Measurements from ENCODE around the gene CBX4. TPM values are rescaled to one million over a fixed set of nuclear protein-coding genes. Genes with fewer than 3 reads are reported as not detected.

Gene CBX4
- polyA plus RNA-seq, 1 donor (not counting 4 experiments of a cell fraction or from before 2014, with no cell fraction given) = 7.0 TPM

DNA sequence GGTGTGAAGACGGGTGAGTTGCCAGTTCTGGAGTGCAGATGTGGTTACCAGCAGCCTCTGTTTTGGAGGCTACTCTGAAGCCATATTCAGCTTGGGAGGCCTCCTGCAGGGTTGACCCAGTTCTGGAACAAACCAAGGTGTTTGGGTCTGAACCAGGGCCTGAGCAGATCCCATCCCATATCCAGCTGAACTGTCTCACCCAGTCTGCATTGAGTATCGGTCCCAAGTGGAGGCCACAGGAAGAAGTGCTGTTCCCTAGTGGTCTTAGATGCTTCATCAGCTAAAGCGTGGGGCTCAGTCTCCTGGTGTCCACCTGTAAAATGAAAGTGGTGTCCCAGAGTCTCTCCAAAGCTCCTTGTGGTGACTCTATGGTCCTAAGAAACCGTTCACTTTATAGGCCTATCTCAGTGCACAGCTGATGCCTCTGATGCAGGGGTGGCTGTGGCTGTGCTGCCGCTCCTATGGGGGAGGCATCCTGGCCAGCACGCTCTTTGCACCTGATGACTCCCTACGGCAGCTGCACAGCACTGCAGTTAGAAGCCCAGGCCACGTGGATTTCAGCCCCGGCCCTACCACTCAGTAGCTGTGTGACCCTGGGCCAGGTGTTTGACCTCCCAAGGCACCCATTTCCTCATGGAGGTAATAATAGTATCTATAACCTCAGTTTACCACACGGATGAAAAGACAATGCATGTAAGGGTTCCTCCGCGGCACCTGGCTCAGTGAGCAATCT lies 21.0 kb downstream of the CBX4 start:
- FAIRE-seq (no peak), DNase-seq (ENCODE audit: low read depth, low spot score) (no peak)
- dilution Hi-C loops (cut with MboI; ENCODE audit: extremely low pct_ligation_motif_present, low sequenced_read_pairs) = no loop called here
- Histone ChIP-seq H3K9me3 (ENCODE audit: control insufficient read depth, low read depth, low read length) (no peaks in the 10 kb centered on the region), H3K9ac (ENCODE audit: control insufficient read depth, extremely low read depth, insufficient read depth, low read length) (no peak overlapping the region), H3K9me1 (ENCODE audit: control insufficient read depth, extremely low read depth, insufficient read depth, low read length) (no peaks in the 10 kb centered on the region), H3K79me2 (ENCODE audit: control insufficient read depth, insufficient read depth, low read length) (no peaks in the 10 kb centered on the region), H3K4me3 (ENCODE audit: control insufficient read depth in 2 of 3, extremely low read depth in 1 of 3, insufficient read depth in 2 of 3, low read depth in 1 of 3, low read length in 3 of 3) (no peak overlapping the region), H3K36me3 (ENCODE audit: control insufficient read depth in 2 of 2, extremely low read depth in 1 of 2, insufficient read depth in 2 of 2, low read length in 2 of 2) (no peaks in the 10 kb centered on the region), H3K27ac (ENCODE audit: control insufficient read depth, insufficient read depth, low read length) (no peak overlapping the region), H2AFZ (ENCODE audit: control insufficient read depth, low read length) (no peak overlapping the region), H4K20me1 (ENCODE audit: control insufficient read depth, extremely low read depth, insufficient read depth, low read length) (peaks cover 2% of the 10 kb centered on the region), H3K4me2 (ENCODE audit: control insufficient read depth, extremely low read depth, insufficient read depth, low read depth, low read length) (no peak overlapping the region), H3K27me3 (ENCODE audit: control insufficient read depth, extremely low read depth, insufficient read depth, low read length) (peaks cover 75% of the 10 kb centered on the region), H3K4me1 (ENCODE audit: control insufficient read depth, extremely low read depth, insufficient read depth, low read length) (peaks cover 5% of the 10 kb centered on the region)
- no peak for TF ChIP-seq EZH2 (IDR thresholded peaks at IDR 0.05; ENCODE audit: low read length)
- TF ChIP-seq, protein P1, sequence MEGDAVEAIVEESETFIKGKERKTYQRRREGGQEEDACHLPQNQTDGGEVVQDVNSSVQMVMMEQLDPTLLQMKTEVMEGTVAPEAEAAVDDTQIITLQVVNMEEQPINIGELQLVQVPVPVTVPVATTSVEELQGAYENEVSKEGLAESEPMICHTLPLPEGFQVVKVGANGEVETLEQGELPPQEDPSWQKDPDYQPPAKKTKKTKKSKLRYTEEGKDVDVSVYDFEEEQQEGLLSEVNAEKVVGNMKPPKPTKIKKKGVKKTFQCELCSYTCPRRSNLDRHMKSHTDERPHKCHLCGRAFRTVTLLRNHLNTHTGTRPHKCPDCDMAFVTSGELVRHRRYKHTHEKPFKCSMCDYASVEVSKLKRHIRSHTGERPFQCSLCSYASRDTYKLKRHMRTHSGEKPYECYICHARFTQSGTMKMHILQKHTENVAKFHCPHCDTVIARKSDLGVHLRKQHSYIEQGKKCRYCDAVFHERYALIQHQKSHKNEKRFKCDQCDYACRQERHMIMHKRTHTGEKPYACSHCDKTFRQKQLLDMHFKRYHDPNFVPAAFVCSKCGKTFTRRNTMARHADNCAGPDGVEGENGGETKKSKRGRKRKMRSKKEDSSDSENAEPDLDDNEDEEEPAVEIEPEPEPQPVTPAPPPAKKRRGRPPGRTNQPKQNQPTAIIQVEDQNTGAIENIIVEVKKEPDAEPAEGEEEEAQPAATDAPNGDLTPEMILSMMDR (optimal IDR thresholded peaks at IDR 0.05 in 1 of 3, IDR thresholded peaks at IDR 0.05 in 1 of 3, conservative IDR thresholded peaks at IDR 0.05 in 1 of 3; ENCODE audit: extremely low read depth in 1 of 3, insufficient read depth in 2 of 3, low read length in 3 of 3) = no peak

DNA sequence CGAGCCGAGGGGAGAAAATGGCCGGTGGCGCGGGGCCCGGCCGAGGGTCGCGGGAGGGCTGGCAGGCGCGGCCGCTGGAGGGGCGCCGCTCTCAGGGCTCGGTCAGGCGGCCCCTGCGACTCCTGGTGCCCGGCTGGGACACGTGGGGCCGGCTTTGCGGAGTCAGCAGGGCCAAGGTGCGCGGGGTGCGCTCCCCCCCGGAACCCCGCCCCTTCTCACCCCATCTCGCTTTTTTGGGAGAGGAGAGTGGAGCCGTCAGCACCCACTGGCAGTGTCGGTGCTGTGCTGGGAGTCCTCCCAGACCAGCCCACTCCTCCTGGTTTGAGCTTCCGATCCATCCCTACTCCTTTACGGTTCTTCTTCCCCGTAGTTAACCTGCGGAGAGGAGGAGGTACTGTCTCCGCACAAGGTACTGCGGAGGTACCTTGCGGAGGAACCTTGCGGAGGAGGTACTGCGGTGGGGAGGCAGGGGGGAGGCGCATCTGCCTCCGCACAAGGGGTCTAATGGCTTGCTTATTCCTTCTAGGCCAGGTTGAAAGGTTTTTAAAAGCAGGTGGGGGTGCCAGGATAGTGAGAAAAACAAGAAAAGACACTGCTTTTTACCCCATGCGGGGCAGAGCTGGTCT lies 23.3 kb downstream of the CBX4 start:
- Histone ChIP-seq H4K20me1 (ENCODE audit: control insufficient read depth, extremely low read depth, insufficient read depth, low read length) (peaks cover 2% of the 10 kb centered on the region), H2AFZ (ENCODE audit: control insufficient read depth, low read length) (no peak overlapping the region), H3K9me3 (ENCODE audit: control insufficient read depth, low read depth, low read length) (no peaks in the 10 kb centered on the region), H3K9me1 (ENCODE audit: control insufficient read depth, extremely low read depth, insufficient read depth, low read length) (no peaks in the 10 kb centered on the region), H3K4me1 (ENCODE audit: control insufficient read depth, extremely low read depth, insufficient read depth, low read length) (peaks cover 5% of the 10 kb centered on the region), H3K4me3 (ENCODE audit: control insufficient read depth in 2 of 3, extremely low read depth in 1 of 3, insufficient read depth in 2 of 3, low read depth in 1 of 3, low read length in 3 of 3) (no peak overlapping the region), H3K27ac (ENCODE audit: control insufficient read depth, insufficient read depth, low read length) (no peak overlapping the region), H3K27me3 (ENCODE audit: control insufficient read depth, extremely low read depth, insufficient read depth, low read length) (peaks cover 88% of the 10 kb centered on the region), H3K79me2 (ENCODE audit: control insufficient read depth, insufficient read depth, low read length) (no peaks in the 10 kb centered on the region), H3K4me2 (ENCODE audit: control insufficient read depth, extremely low read depth, insufficient read depth, low read depth, low read length) (no peak overlapping the region), H3K9ac (ENCODE audit: control insufficient read depth, extremely low read depth, insufficient read depth, low read length) (no peak overlapping the region), H3K36me3 (ENCODE audit: control insufficient read depth in 2 of 2, extremely low read depth in 1 of 2, insufficient read depth in 2 of 2, low read length in 2 of 2) (no peaks in the 10 kb centered on the region)
- dilution Hi-C loops (cut with MboI; ENCODE audit: extremely low pct_ligation_motif_present, low sequenced_read_pairs) = no loop called here
- TF ChIP-seq, protein P1 (optimal IDR thresholded peaks at IDR 0.05 in 1 of 3, IDR thresholded peaks at IDR 0.05 in 1 of 3, conservative IDR thresholded peaks at IDR 0.05 in 1 of 3; ENCODE audit: extremely low read depth in 1 of 3, insufficient read depth in 2 of 3, low read length in 3 of 3) = no peak
- peak; percentile 41 for TF ChIP-seq EZH2 (IDR thresholded peaks at IDR 0.05; ENCODE audit: low read length)
- DNase-seq (ENCODE audit: low read depth, low spot score) (no peak), FAIRE-seq (no peak)

Data from keratinocyte (primary cell).